Thyroid gland (tissue), 4 donors: ENCODE measurements around the gene CRTC3.

Source experiments
- POLR2A ChIP-seq, 2 donors: fragments of 450-650 bp; IDR thresholded peaks; one replicate each; pipeline ENCODE4 v1.6.1; 2017; ENCODE audit warnings: antibody characterized with exemption in 2 of 2, mild to moderate bottlenecking in 2 of 2, moderate library complexity in 1 of 2
- TF ChIP-seq, protein P1 (sequence below), 6 experiments: fragments of 200-600 bp in 3 of 6; fragments of 450-650 bp in 3 of 6; sonication (generic) in 3 of 6; IDR thresholded peaks; one replicate each; pipeline ENCODE4 v1.5.1; 2016 to 2019; ENCODE audit warnings: antibody characterized with exemption in 6 of 6, mild to moderate bottlenecking in 2 of 6, inconsistent platforms in 1 of 6, moderate library complexity in 1 of 6

- TF ChIP-seq, protein P1, sequence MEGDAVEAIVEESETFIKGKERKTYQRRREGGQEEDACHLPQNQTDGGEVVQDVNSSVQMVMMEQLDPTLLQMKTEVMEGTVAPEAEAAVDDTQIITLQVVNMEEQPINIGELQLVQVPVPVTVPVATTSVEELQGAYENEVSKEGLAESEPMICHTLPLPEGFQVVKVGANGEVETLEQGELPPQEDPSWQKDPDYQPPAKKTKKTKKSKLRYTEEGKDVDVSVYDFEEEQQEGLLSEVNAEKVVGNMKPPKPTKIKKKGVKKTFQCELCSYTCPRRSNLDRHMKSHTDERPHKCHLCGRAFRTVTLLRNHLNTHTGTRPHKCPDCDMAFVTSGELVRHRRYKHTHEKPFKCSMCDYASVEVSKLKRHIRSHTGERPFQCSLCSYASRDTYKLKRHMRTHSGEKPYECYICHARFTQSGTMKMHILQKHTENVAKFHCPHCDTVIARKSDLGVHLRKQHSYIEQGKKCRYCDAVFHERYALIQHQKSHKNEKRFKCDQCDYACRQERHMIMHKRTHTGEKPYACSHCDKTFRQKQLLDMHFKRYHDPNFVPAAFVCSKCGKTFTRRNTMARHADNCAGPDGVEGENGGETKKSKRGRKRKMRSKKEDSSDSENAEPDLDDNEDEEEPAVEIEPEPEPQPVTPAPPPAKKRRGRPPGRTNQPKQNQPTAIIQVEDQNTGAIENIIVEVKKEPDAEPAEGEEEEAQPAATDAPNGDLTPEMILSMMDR (IDR thresholded peaks at IDR 0.05): no peak
- no peak for TF ChIP-seq POLR2A (IDR thresholded peaks at IDR 0.05)
These were observed 117.1 kb downstream of the CRTC3 start for GRCh38 chr15:90646662-90647305.
